Psoas muscle (tissue), 8 donors: ENCODE results near the gene TRIM29. TPM values are rescaled to one million over a fixed set of nuclear protein-coding genes. Genes with fewer than 3 reads are reported as not detected.

Source experiments
- ATAC-seq, 4 donors: fragments of 200-7000 bp; cut with Tn5 transposase; one replicate each; pipeline ENCODE4 v1.9.1; 2020; ENCODE audit warnings: moderate library complexity in 3 of 4, mild to moderate bottlenecking in 2 of 4
- DNase-seq, 2 donors: peaks; one replicate each; pipeline ENCODE4 v3.0.0-alpha.2; 2020
- H3K27ac ChIP-seq: fragments of 200-600 bp; one replicate; pipeline ENCODE4 v1.8.0; 2022
- H3K27me3 ChIP-seq, 3 donors: fragments of 200-600 bp in 1 of 3; one replicate each; pipeline versions ENCODE4 v1.6.1 to v1.8.0; 2013 to 2022; ENCODE audit warnings: low read length in 2 of 3, mild to moderate bottlenecking in 2 of 3, moderate library complexity in 1 of 3; ENCODE audit not compliant: insufficient read depth in 3 of 3
- H3K36me3 ChIP-seq, 2 donors: fragments of 200-600 bp in 1 of 2; one replicate each; pipeline versions ENCODE4 v1.6.1 to v1.8.0; 2013 to 2022; ENCODE audit warnings: low read depth in 1 of 2, mild to moderate bottlenecking in 1 of 2, moderate library complexity in 1 of 2; ENCODE audit not compliant: insufficient read depth in 1 of 2
- H3K4me1 ChIP-seq: fragments of 200-600 bp; one replicate; pipeline ENCODE4 v1.8.0; 2022
- H3K4me3 ChIP-seq: fragments of 200-600 bp; one replicate; pipeline ENCODE4 v1.8.0; 2022; ENCODE audit warnings: mild to moderate bottlenecking
- H3K9me3 ChIP-seq: fragments of 200-600 bp; one replicate; pipeline ENCODE4 v1.8.0; 2022
- CTCF ChIP-seq: fragments of 200-600 bp; IDR thresholded peaks from one replicate; pipeline ENCODE4 v1.8.0; 2022; ENCODE audit warnings: antibody characterized with exemption
- WGBS, 3 donors: extraction: QIAGEN DNeasy Blood & Tissue Kit; methylation state at CpG; one replicate each; pipeline versions ENCODE4 v1.1.6 to v1.1.7; 2013; 5-methylcytosine and 5-hydroxymethylcytosine counted together
- intact Hi-C, 2 donors: fragments of 100-400 bp; cut with DNase I; formaldehyde crosslinking; loops; one replicate each; pipeline versions ENCODE4 v1.11.0 to v1.14.2; 2022
- polyA plus RNA-seq, 3 donors: library from polyadenylated mRNA; stranded (reverse); fragments of 200-250 nt; gene quantifications; one replicate each; pipeline ENCODE4 v1.2.3, GENCODE V29; 2013
- total RNA-seq, 4 donors: library from RNA; stranded (reverse); fragmentation: NEBNext Ultra II Directional in 2 of 4; extraction: Animal tissue kit (Norgen Biotek cat#: 25700) in 2 of 4; gene quantifications; one replicate each; pipeline versions ENCODE4 v1.2.1 to v1.2.4, GENCODE V29; 2021 to 2023
- donor health status: healthy with polysubstance abuse.
- donor health status: DM: no; HTN: no; CAD: no; lungs with moderate emphysema.
- donor health status: Bipolar disorder and iron deficiency.
- donor health status: healthy.
- donor health status: DM: yes; HTN: yes; CAD: no.
- donor health status: DM: no; HTN: no; CAD: no.
- donor health status: DM: no; HTN: no; CAD: no.
- donor health status: DM: yes; HTN: yes; CAD: no.

TRIM29 gene
- total and polyA plus RNA-seq, 7 donors, result 0.09 to 0.91 (median 0.37) TPM; not detected in 2

DNA sequence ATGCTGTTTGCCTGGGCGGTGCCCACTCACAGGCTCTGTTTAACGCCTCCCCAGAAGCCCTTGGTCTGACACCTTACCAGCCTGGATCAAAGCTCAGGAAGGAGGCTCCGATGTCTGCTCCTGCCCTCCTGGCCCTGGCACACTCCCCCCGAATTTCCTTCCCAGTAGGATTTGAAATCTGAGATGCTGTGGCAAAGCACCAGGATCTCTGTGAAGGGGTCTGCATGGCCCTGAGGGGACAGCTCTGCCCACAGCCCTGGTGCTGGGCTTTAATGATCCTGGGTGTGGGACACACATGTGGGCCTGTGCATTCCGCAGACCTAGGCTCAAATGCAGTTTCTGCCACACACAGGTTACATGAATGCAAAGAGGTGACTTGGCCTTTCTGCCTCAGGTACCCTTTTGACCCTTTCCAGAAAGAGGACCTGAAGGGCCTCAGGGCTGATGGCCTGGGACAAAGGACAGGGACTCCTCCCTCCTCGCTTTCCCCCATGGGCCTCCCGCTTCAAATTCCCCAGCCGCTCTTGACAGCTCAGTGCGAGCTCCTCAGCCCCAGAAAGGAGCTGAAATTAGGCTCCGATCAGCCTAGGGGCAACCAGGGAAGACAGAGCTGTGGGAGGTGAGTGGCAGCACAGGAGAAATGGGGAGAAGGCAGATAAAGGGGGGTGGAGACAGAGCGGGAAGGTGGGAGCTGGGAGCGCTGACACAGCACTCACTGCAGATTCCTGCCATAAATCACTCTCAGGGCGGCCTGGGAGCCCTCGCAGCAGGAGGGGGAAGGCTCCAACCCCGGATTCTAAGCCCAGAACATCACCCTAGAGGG, 41.3 kb downstream of the TRIM29 start:
- H3K27me3 ChIP-seq, result no peaks in the 10 kb centered on the region
- no peak for TF ChIP-seq CTCF
- ATAC-seq (no peak), DNase-seq (no peak)
- no peaks in the 10 kb centered on the region for H3K9me3 ChIP-seq
- 45 to 73% (median 54%) methylated on average over 15 of the region's 15 CpGs for WGBS, 3 donors
- no peaks in the 10 kb centered on the region for H3K36me3 ChIP-seq
- intact Hi-C loops, result no loop called here
- H3K4me3 ChIP-seq, result no peak overlapping the region
- no peak overlapping the region for H3K27ac ChIP-seq
- H3K4me1 ChIP-seq, result no peaks in the 10 kb centered on the region

DNA sequence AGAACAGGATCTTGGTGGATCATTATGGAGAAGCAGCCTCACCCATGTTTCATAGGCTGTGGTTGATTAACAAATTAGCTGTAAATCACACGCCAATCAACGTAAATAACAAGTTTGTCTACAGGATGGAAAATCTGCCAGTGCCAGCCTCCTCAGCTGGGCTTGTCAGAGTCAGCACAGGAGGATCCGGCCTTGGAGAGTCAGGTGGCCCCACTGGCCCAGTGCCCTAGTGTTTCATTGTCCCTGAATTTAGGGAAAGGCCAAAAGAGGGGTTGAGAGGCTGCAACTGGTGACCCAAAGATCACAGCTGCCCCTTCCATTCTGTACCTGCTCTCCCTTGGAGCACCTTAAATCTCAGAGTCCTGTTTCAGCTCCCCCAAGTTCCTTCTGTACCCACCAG, 42.4 kb downstream of the TRIM29 start:
- 65 to 78% (median 71%) methylated on average over 3 of the region's 3 CpGs for WGBS, 3 donors
- H3K9me3 ChIP-seq, result no peaks in the 10 kb centered on the region
- intact Hi-C loops, result no loop called here
- H3K4me1 ChIP-seq, result no peaks in the 10 kb centered on the region
- H3K27me3 ChIP-seq, result no peaks in the 10 kb centered on the region
- no peaks in the 10 kb centered on the region for H3K36me3 ChIP-seq
- H3K27ac ChIP-seq, result no peak overlapping the region
- no peak for TF ChIP-seq CTCF
- H3K4me3 ChIP-seq, result no peak overlapping the region
- DNase-seq (no peak), ATAC-seq (no peak)

DNA sequence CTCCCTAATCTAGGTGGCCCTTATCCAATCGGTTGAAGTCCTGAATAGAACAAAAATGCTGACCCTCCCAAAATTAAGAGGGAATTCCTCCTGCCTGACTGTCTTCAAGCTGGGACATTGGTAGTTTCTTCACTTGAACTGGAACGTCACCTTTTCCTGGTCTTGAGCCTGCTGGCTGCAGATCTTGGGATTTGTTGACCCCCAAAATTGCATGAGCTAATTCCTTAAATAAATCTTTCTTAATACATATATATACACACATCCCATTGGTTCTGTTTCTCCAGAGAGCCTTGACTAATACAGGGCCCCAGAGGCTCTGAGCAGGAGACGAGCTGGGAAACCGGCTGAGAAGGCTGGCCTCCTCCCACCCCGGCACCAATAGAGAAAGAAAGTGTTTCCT, 46.2 kb downstream of the TRIM29 start:
- Histone ChIP-seq H3K4me1 (no peaks in the 10 kb centered on the region), H3K36me3 (no peaks in the 10 kb centered on the region), H3K27me3 (peaks cover 0 to 2% (median 0%) of the 10 kb centered on the region in 3 donors), H3K9me3 (no peaks in the 10 kb centered on the region), H3K27ac (no peak overlapping the region), H3K4me3 (no peak overlapping the region)
- intact Hi-C loops, result no loop called here
- whole genome bisulfite sequencing, 3 donors, result 72 to 86% (median 74%) methylated on average over 5 of the region's 5 CpGs
- TF ChIP-seq CTCF, result no peak
- ATAC-seq (no peak), DNase-seq (no peak)

- ATAC-seq (no peak), DNase-seq (no peak)
- Histone ChIP-seq H3K4me3 (no peak overlapping the region), H3K36me3 (no peaks in the 10 kb centered on the region), H3K27me3 (peaks cover 0 to 2% (median 0%) of the 10 kb centered on the region in 3 donors), H3K9me3 (no peaks in the 10 kb centered on the region), H3K4me1 (no peaks in the 10 kb centered on the region), H3K27ac (no peak overlapping the region)
- WGBS, 3 donors, result 80 to 93% (median 91%) methylated on average over 1 of the region's 1 CpG
- intact Hi-C loops, result no loop called here
- TF ChIP-seq CTCF, result no peak
Measured at GRCh38 chr11:120091121-120091520, 46.8 kb downstream of the TRIM29 start.

DNA sequence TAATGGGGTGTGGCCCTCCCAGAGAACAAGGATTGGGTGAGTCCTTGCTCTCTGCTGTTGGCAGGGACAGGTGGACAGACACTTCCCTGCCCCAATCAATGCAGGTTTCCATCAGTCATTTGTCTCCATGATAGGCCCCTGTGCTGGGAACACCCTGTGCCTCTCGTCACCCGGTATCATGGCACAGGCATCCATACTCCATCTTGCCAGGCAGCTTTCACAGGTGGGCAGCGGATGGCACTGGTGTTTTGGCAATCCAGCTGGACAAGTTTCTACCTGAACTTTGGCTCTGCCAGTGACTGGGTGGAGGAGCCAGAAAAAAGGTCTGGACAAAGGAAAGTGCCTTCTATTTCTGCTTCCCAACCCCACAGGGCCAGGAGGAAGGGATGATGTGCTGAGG, 47.5 kb downstream of the TRIM29 start:
- H3K36me3 ChIP-seq, result no peaks in the 10 kb centered on the region
- H3K4me3 ChIP-seq, result no peak overlapping the region
- no peak overlapping the region for H3K27ac ChIP-seq
- H3K27me3 ChIP-seq, result peaks cover 0 to 2% (median 0%) of the 10 kb centered on the region in 3 donors
- no peak for TF ChIP-seq CTCF
- ATAC-seq, result no peak
- 91 to 97% (median 96%) methylated on average over 3 of the region's 3 CpGs for WGBS, 3 donors
- intact Hi-C loops, result no loop called here
- no peaks in the 10 kb centered on the region for H3K9me3 ChIP-seq
- DNase-seq, result no peak
- H3K4me1 ChIP-seq, result no peaks in the 10 kb centered on the region
